HG02938 (cell line): ENCODE data around the gene CALHM1.
"Not testable (repeated sequence)": the region's sequence is repeated elsewhere in the genome, so short reads cannot be mapped to it uniquely, and the experiment has no call there.

Source experiments
- ATAC-seq: cut with Tn5 transposase; IDR thresholded peaks from one replicate; pipeline ENCODE4 v1.9.1; 2021; ENCODE audit warnings: mild to moderate bottlenecking, moderate library complexity; ENCODE audit not compliant: unreplicated experiment

The CALHM1 gene

DNA sequence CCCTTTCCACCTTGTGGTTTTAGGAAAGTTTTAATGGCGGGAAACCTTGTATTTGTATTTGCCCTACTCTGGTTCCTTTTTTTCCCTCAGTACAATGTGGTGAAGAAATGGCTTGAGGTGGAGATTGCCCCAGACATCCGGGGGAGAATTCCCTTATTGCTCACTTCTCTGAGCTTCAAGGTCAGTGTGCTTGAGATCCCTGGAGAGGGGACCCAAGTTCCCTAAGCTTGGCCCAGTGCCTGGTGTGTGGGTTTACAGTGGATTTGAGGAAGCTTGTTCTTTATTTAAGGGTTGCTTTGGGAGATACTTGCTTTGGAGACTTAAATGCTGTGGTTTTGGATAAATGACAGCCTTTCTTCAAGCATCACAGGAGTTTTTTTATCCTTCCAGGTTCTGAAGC lies 24.8 kb downstream of the CALHM1 start:
- no peak for ATAC-seq

DNA sequence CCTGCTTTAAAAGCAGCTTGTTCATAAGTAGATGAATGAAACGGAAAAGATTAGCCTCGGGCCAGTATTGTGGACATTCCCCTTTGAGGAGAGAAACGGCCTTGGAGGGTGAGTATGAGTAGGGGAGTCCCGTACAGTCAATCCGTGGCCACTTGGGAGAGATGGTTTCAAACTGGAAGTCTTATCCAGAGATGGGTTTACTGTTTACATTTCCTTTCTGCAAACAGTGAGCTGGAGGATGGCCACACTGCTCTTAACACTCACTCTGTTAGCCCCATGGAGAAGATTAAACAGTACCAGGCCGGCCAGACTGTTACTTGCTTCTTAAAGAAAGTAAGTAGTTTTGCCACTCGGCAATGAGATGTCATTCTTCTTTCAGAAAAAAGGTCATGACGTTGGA lies 26.8 kb downstream of the CALHM1 start:
- no peak for ATAC-seq

DNA sequence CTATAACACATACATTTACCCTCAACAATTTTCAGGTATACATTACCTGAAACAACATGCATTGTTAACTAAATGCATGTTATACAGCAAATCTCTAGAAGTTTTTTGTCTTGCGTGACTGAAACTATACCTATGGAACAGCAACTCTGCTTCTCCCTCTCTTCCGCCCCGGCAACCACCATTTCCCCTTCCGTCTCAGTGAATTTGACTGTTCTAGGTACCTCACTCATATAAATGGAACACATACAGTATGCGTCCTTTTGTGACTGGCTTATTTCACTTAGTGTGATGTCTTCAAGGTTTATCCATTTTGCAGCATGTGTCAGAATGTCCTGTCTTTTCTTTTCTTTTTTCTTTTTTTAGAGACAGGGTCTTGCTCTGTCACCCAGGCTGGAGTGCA lies 29.1 kb downstream of the CALHM1 start:
- no peak for ATAC-seq

GRCh38 chr10:103428989-103429643 lies 29.6 kb downstream of the CALHM1 start:
- no peak for ATAC-seq

DNA sequence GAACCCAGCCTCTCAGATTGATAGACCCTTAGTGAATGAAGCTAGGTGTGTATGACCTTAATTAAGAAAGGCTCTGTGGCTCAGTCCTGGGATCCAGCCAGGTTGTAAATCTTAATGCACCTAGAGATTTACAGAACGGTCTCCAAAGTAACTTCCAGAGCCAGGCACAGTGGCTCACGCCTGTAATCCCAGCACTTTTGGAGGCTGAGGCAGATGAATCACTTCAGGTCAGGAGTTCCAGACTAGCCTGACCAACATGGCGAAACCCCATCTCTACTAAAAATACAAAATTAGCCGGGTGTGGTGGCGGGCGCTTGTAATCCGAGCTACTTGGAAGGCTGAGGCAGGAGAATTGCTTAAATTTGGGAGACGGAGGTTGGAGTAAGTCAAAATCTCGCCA lies 30.8 kb downstream of the CALHM1 start:
- no peak for ATAC-seq

GRCh38 chr10:103423748-103424147 lies 35.0 kb downstream of the CALHM1 start:
- ATAC-seq, result no peak

DNA sequence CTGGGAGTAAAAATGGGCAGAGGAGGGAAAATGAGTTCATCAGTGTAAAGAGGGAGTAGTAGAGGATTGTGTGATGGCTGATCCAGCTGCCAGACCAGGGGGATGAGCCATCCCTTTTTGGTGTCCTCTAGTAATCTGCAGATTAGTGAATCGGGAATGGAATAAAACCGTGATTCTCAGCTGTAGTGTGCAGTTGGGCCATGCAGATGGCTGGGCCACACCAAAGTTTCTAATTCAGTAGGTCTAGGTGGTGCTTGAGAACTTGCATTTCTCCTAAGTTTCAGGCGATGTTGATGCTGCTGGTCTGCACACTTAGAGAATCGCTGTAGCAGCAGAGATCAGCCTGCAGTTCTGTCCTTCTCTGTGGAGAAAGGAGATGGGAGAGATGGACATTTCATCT lies 39.6 kb downstream of the CALHM1 start:
- no peak for ATAC-seq

DNA sequence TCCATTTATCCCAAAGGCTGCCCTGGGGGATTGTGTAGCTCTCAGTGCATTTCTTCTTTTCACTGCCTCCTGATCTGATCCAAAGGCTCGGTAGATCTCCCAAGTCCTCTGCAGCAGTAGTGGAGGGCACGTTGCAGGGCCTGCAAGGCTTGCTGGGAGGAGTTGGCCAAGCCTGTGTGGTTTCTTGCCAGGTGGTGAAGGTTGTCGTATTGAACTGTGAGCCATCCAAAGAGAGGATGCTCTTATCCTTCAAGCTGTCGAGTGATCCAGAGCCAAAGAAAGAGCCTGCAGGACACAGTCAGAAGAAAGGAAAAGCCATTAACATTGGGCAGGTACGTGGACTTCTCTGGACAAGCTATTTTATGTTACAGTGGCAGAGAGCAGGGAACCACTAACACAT lies 41.1 kb downstream of the CALHM1 start:
- ATAC-seq, result no peak

DNA sequence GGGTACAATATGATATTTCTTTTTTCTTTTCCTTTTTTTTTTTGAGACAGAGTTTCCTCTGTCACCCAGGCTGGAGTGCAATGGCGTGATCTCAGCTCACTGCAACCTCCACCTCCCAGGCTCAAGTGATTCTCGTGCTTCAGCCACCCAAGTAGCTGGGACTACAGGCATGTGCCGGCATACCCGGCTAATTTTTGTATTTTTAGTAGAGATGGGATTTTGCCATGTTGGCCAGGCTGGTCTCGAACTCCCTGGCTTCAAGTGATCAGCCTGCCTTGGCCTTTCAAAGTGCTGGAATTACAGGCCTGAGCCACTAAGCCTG lies 41.6 kb downstream of the CALHM1 start:
- not testable (repeated sequence) for ATAC-seq

- ATAC-seq, result no peak
Observed at GRCh38 chr10:103416436-103417147, 42.1 kb downstream of the CALHM1 start.

DNA sequence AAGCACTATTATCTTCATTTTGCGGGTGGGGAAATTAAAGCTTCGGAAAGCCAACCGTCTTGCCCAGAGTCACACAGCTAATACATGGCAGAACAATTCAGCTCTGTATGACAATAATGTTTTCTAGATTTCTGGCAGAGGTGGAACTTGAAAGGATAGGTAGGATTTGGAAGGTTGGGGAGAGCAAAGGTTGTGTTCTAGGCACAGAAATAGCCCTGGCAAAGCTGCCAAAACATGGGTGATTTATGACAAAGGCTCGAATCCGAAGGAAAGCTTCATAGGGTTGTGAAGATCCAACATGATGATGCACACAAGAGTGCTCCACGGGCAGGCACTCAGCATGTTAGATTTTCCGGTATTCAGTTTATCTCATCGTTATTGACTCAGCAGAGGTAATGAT lies 43.1 kb downstream of the CALHM1 start:
- no peak for ATAC-seq

DNA sequence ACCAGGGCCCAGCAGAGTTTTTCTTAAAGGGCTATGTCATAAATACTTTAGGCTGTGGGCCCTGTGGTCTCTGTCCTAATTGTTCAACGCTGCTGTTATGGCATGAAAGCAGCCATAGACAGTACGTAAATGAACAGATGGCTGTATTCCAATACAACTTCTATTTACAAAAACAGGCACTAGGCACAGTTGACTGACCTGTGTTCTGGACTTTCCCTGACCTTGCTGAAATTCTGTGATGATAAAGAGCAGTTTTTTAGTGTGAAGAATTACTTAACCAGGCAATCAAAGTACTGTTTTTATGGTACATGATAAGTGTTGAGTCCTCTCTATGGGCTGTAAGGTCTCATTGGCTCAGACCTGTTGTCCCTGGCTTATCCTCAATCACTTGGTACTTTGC lies 45.1 kb downstream of the CALHM1 start:
- ATAC-seq, result no peak
